GM18499 (cell line): ENCODE results near the gene MEA1.

Experiments
- ATAC-seq: cut with Tn5 transposase; IDR thresholded peaks from one replicate; pipeline ENCODE4 v1.9.1; 2021; ENCODE audit warnings: moderate number of reproducible peaks; ENCODE audit not compliant: insufficient read depth, unreplicated experiment

MEA1 gene

DNA sequence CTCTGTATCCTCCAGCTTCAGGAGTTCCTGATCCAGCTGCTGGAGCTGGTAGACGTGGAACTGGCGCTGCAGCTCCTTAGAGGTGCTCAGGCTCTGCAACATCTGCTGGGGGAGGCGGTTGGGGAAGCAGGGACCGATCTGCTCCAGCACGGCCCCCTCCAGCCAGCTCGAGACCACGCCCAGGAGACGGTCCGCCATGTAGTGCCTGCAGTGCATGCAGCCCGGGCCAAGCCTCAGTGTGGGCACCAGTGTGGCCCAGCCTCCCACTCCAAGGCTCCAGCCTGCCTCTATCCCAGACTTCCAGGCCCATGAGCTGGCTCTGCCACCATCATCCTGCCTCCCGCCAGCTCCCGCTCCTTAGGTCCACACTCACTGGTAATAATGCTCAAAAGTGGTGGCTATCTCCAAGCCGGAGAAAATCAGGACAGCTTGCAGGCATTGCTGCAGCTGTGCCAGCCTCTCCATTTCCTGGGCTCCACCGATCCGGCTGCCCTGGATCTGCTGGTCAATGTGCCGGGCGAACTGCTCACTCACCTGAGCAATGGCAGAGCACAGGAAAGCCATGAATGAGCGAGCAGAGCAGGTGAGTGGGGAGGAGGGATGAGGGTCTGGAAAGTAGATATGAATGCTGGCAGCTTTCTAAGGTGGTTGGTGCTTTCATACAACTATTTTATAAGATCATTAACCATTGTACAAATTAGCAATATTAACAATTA, 27.0 kb upstream of the MEA1 start:
- ATAC-seq, result no peak

DNA sequence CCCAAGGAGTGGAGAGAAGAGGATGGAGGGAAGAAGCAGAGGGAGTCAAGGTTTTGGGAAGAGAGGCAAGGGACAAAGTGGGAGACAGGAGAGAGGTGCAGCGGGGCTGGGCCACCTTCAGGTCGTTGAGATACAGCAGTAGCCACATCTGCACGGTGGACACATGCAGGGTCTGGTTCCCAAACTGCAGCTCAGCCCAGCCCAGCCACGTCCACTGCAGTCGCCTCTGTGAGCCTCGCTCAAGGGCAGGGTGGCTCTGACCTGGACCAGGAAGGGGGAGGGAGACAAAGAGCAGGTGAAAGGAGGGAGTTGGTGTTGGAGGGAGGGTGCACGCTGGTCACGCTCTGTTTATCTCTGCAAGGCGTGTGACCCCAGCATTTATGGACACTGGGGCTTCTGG, 25.0 kb upstream of the MEA1 start:
- ATAC-seq, result no peak

DNA sequence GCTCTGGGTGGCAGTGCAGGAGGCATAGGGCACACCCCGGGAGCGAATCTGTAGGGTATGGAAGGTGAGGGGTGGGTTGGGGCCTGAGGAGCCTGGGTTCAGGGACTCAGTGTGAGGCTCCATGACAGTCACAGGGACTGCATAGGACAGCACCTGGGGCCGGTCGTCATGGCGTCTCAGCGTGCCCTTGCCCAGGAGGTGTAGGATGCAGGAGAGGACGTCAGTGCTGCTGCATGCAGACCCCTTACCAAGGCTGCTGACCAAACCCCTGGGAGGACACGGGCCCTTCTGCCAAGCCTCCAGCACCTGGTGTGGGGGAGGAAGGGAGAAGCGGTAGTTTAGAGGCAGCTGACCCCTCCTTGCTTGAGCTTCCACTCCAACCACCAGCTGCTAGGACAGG, 24.0 kb upstream of the MEA1 start:
- no peak for ATAC-seq

DNA sequence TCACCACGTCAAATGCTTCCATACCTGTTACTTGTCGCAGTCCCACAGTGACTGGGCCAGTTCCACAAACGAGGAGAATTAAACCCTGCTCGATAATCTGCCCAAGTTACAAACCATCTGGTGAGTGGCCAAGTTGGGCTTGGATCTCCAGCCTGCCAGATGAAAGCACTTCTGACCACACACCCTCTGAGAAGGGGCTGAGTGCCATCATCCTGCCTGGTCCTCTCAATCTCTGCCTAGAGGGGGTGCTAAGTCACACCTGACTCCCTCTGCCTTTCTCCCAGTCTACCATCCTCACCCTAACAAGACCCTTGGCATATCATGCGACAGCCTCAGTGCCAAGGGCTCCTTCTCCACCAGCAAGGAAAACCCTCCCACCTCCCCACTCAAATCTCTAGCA, 23.5 kb upstream of the MEA1 start:
- ATAC-seq, result no peak

DNA sequence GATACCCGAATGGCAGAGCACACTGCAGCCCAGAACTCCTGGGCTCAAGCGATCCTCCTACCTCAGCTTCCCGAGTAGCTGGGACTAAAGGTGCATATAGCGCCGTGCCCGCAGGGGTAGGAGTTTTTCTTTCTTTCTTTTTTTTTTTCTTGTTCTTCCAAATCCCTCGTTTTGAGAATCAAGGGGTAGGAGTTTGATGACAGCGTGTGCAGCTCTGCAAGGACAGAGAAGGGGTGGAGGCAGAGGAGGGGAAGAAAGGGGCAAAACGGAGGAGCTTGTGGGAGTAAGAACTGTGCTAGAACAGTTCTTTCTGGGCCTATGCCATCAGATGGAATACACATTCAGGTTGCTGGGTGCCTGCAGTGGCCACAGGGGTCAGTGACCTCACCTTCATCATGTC, 23.0 kb upstream of the MEA1 start:
- ATAC-seq, result no peak

DNA sequence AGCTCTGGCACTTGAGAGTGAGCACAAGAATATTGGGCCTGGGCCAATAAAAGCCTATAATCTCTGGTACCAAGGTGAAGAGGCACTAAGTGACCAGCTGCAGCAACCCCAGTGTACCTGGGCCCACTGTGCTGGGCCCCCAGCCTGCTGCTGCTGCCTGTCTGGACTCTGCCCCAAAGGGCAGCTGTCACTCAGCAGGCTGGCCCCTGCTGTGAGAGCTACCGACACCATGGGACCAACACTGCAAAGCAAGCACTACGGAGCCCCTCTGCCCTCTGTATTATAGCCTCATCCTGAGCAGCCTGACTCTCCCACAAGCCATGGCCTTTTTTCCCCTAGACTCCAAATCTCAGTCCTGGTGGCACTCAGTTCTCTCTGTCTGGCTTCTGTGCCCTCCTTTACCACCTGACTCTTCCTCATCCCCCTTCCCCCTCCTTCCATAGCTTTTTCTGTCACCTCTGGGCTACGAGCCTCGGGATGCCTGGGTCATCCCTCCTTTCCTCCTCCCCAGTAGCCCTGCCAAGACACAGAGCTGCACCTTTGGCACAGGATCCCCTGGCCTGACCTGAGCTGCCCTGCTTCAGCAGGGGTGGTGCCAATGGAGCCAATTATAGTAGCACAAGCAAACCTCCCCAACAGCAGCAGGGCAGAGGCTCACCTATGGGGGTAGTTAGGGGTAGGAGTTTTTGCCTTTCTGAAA, 21.9 kb upstream of the MEA1 start:
- no peak for ATAC-seq

DNA sequence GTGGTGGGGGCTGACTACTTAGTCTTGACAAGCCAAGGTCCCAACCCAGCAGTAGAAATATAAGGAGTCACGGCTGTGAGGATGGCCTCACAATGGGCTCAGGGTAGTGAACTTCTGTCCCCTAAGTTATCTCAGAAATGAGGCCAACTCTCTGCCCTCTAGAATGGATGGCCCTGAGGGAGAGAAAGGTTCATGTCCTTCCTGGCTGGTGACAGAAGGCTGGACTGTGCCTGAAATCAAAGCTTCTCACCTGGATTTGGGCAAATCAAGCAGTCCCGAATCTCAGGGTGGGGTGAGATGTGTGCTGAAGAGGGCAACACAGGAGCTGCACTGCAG, 20.4 kb upstream of the MEA1 start:
- ATAC-seq, result no peak

DNA sequence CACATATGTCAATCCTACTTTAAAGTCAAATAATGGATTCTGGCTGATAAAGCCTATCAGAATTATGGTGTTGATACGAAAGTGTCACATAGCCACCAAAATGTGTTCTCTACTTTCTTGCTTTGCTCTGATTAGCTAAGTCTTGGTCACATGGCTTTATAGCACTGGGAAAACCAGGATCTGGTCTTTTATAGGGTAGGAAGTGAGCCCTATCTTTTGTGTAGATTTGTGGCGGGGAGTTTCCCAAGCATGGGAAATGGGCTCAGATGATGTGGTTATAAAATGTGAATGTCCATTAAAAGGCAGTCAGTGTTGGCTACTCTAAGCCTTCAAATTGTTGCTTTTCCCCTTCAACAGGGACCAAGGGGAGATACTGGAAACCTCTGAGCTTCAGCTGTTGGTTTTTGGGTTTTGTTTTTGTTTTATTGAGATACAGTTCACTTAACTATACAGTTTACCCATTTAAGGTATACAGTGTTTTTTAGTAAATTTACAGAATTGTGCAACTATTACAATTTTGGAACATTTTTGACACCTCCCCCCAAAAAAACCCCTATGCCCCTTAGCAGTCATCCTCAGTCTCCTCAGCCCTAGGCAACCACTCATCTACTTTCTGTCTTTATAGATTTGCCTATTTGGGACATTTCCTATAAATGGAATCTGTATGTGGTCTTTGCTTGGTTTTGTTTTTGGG, 19.9 kb upstream of the MEA1 start:
- no peak for ATAC-seq

DNA sequence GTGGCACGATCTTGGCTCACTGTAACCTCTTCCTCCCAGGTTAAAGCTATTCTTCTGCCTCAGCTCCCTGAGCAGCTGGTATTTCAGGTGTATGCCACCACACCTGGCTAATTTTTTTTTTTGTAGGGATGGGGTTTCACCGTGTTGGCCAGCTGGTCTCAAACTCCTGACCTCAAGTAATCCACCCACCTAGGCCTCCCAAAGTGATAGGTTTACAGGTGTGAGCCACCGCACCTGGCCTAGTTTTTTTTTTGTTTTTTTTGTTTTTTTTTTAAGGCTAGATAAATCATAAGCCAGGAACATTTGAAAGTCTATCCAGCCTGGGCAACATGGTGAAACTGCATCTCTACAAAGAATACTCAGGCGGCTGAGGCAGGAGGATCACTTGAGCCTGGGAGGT, 18.6 kb upstream of the MEA1 start:
- ATAC-seq, result no peak

DNA sequence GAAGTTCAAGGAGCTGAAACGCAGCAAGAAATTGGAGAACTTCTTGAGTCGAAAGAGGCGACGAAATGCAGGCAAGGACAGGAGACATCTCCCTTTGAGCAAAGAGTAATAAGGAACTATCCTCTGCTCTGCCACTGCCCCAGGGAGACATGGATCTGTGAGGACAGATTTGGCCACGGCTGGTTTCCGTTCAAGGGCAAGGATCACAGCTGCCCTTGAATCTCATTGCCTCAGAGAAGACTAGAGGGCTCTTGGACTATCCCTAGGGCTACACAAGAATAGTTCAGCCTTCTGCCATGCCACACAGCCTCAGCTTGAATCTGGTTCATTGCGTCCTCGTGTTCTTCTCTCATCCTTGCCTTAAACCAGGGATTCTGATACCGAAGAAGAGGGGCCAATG, 15.4 kb upstream of the MEA1 start:
- ATAC-seq, result no peak

DNA sequence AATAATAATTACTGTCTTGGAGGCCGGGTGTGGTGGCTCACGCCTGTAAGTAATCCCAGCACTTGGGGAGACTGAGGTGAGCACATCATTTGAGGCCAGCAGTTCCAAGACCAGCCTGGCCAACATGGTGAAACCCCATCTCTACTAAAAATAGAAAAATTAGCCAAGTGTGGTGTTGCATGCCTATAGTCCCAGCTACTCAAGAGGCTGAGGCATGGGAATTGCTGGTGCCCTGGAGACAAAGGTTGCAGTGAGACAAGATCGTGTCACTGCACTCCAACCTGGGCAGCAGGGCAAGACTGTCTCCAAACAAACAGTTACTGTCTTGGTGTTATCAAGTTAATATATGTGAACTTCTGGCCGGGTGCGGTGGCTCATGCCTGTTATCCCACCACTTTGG, 12.6 kb upstream of the MEA1 start:
- ATAC-seq, result no peak

DNA sequence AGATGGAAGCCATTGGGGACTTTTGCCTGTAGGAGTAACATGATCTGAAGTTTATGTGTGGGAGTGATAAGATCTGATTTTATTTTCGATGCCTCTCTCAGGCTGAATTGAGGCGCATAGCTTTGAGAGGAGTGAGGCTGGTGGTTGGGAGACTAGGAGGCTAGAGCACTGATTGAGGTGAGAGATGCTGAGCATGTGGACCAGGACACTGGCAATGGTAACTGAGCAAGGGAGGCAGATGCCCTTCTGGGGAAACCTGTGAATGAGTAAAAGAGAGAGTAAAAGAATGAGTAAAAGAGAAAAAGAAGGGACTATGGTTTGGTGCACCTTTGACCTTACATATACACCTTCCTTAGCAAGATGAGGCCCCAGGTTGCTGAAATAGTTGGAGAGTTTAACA, 10.7 kb upstream of the MEA1 start:
- no peak for ATAC-seq

DNA sequence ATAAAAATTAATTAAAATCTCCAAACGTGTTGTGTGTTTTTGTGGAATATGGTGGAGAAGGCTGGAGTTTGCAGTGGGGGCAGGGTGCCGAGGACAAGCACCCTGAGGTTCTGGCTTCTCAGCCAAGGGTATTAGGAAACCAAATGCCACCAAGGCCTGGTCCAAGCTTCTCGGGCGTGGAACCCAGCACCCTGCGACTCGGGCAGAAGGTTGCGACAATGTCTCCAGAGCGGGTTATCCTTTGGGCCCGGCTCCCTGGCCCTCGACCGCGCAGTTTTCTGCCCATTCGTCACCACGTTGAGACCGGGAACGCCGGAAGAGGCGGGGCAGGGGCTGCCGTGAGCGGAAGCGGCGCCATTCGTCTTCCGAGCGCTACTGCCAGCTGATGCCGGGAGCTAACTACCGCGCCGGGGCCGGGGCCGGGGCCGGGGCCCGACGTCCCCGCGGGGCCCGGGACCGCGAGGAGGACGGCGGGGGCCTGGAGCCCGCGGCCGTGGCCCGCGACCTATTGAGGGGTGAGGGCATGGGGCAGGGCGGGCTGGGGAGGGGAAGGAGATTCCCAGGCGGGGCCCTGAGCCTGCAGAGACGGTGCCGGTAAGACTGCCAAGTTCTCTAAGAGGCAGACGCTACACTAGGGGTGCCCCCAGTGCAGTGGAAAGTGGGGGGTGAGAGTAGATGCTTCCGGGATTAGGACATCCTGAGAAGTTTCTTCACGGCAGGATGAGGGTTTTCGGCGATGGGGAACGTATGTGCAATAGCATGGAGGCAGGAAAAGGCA, 7.7 kb upstream of the MEA1 start, which contains the start of gene RRP36:
TSS of gene RRP36 (plus strand) at position 354 of the 778 bp plus-strand sequence. CDS start at position 386, 32 bp downstream.
- no peak for ATAC-seq

DNA sequence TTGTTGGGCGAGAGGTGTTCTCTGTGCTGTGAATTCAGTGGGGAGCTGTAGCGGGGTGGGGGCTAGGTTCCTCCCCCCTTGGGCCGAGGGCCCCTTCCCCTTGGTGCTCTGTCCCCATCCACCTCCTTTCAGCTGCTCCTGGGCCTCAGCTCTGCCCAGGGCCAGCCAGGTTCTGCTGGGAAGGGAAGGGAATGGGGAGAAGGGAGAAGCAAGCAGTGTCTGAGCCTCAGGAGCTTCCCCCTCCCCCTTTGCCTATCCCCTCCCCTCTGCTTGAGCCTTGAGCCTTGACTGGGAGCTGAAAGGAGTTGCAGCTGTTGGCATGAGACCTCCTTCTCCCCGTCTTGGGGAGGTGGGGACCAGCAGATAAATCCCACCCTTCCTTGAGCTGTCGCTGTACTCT, 7.1 kb upstream of the MEA1 start:
- no peak for ATAC-seq

DNA sequence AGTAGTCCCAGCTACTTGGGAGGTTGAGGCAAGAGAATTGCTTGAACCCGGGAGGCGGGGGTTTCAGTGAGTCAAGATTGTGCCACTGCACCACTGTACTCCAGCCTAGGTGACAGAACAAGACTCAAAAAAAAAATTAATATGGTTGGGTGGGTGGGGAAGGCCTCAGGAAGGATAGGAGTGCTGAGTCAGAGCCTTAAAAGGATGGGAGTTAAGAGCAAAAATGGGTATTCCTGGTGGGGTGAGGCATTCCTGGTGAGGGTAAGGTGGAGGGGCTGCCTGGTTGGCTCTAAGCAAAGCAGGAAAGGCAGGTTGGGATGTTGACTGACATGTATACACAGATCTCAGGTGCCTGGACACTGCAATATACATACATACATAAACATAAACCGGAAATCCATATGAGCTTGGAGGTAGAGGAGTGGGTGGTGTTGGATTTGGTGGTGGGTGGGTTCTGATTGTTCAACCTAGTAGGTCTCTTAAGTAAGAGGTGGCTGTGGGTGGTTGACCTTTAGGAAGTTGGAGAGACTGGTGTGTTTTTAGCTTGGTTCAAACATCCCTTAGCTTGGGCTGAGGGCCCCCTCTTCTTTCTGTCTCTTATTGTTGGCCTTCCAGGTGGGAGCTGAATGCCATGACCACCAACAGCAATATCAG, 6.4 kb upstream of the MEA1 start:
- ATAC-seq, result no peak

DNA sequence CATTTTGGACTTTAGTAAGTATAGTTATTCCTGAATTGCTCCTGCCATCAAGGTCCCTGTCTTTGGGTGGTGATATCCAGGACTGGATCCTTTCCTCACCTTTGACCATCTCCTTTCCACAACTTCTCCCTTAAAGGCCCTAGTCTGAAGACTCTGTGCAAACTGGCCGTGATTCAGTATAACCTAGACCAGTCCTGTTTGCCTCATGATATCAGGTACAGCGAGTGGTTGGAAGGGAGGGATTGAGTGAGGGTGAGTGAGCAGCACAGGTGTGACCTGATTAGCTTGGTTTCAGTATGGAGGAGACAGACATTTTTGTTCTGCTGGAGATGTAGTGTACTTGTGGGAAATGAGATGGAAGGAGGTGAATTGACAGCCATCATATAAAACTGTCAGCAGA, 5.4 kb upstream of the MEA1 start:
- ATAC-seq, result no peak

DNA sequence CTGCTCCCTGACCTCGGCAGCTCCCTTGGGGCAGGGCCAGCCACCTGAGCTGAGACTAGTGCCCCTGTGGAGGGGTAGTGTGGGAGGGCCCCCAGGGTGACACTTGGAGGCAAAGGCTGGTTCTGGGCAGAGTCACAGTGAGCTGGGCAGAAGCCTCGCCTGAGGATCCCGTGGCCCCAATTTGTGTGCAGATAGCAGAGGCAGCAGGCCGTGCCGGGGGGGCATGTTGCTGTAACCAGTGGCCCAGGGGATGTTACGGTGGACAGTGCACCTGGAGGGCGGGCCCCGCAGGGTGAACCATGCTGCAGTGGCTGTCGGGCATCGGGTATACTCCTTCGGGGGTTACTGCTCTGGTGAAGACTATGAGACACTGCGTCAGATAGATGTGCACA, 3.2 kb upstream of the MEA1 start:
- no peak for ATAC-seq

DNA sequence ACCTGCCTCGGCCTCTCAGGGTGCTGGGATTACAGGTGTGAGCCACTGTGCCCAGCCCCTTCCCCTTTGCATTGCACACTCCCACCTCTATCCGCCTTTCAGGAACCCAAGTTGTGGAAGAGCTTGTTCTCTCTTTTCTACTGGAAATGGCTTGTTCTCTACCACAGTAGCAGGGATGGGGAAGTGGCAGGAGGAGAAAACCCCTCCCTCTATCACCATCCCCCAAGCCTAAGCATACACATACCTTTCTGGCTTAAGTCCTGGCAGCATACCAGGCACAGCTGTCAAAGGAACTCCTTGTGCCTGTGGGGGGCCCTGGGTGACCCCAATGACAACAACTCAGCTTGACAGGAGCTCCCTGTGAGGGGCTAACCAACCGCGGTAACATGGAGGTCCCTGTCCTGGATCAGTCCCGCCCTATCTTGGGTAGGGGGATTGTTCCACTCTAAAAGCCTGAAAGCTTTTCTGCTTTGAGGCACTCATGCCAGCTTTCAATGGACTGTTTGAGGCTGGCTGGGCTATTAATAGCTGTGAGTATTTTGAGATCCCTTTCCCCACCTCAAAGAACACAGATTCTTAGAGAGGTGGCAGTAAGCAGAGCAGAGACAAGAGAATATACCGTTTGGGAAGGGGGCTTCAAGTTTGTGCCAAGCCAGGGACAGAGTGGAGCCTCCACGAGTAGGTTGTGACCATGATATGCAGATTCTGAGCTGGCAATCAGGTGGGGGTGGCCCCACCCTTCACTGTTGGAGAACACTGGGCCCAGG, 2.6 kb upstream of the MEA1 start:
- no peak for ATAC-seq

DNA sequence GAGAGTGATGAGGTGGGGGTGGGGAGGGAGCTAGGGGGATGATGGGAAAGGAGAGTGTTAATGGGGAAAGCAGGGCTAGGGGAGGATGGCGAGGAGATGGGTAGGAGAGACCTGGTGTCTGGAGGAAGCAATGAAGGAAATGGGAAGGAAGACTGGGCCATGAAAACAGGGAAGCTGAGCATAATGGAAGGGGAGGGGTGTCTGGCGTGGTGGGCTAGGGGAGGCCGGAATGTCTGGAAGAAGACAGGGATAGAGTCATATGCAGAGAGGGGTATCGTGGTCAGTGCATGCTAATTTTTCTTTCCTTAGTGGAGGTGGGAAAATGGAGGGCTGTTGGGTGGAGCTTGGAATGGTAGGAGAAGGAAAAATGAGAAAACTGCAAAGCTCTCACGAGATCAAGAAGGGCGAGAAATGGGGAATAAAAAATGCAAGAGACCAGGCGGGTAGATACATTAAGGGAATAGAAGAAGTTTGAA, 726 bp upstream of the MEA1 start:
- ATAC-seq, result no peak
